IPS-18c (cell line): ENCODE data around the gene MRPL34.
"Not testable (repeated sequence)": the region's sequence is repeated elsewhere in the genome, so short reads cannot be mapped to it uniquely, and the experiment has no call there.

Experiments used
- H3K4me3 ChIP-seq: 2 replicates; pipeline ENCODE4 v1.7.0; 2013; ENCODE audit warnings: low read depth, mild to moderate bottlenecking, low read length, moderate library complexity; ENCODE audit not compliant: insufficient read depth
- H3K9me3 ChIP-seq: one replicate; pipeline ENCODE4 v1.6.1; 2013; ENCODE audit warnings: mild to moderate bottlenecking, low read length, moderate library complexity; ENCODE audit not compliant: control insufficient read depth, insufficient read depth

The MRPL34 gene

GRCh38 chr19:17305517-17306284 lies at the start of gene MRPL34:
Gene MRPL34, plus strand, starts transcription at chr19:17305872. Its CDS starts 21 bp downstream, at chr19:17305893.
- H3K9me3 ChIP-seq, result peaks cover 4% of the 10 kb centered on the region
- peak within 1 kb of the TSS; percentile 85 for H3K4me3 ChIP-seq

DNA sequence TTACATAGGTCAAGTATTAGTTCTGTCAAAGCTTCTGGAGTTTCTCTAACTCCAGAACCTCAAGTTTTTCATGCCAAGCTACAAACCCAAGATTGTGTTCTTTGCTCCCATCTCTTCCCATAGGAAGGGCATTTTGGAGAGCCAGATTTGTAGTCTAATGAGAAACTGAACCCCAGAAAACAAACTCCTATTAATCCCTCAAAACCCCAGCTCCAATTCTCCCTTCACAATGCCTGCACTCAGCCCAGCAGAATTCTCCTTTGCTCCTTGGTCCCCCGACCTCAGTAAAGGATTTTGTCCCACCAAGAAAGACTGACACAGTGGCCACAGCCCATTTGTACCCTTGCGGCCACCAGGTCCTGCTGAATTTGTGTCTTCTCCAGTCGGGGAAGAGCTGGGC lies 49.5 kb upstream of the MRPL34 start:
- Histone ChIP-seq H3K4me3 (no peak overlapping the region), H3K9me3 (peaks cover 9% of the 10 kb centered on the region)

- Histone ChIP-seq H3K4me3 (peak overlapping the region; percentile 15; the same call in 1 of the 2 replicates), H3K9me3 (peaks cover 9% of the 10 kb centered on the region)
Observed at GRCh38 chr19:17259118-17259780, 46.4 kb upstream of the MRPL34 start.

- Histone ChIP-seq H3K9me3 (peaks cover 9% of the 10 kb centered on the region), H3K4me3 (no peak overlapping the region)
Observed at GRCh38 chr19:17259934-17260333, 45.7 kb upstream of the MRPL34 start.

DNA sequence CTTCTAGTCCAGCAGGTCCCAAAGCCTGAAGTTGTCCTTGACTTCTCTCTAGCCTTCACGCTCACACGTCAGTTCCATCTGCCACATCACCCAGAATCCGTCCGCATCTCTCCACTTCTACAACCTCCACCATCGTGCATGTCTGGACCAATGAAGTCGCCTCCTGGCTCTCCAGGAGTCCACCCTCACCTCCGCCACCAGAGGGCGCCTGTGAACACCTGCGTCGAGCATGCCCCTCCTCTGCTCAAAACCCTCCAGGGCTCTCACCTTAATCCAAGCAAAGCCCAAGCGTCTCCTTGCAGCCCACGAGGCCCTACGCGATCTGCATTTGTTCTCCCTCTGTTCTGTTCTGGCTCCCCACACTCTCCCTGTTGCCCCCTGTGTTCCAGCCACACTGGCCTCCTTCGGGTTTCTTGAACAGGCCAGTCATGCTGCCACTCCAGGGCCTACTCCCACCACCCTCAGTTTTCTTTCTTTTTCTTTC lies 44.8 kb upstream of the MRPL34 start:
- Histone ChIP-seq H3K9me3 (peaks cover 9% of the 10 kb centered on the region), H3K4me3 (no peak overlapping the region)

GRCh38 chr19:17262557-17262956 lies 43.1 kb upstream of the MRPL34 start:
- peaks cover 9% of the 10 kb centered on the region for H3K9me3 ChIP-seq

DNA sequence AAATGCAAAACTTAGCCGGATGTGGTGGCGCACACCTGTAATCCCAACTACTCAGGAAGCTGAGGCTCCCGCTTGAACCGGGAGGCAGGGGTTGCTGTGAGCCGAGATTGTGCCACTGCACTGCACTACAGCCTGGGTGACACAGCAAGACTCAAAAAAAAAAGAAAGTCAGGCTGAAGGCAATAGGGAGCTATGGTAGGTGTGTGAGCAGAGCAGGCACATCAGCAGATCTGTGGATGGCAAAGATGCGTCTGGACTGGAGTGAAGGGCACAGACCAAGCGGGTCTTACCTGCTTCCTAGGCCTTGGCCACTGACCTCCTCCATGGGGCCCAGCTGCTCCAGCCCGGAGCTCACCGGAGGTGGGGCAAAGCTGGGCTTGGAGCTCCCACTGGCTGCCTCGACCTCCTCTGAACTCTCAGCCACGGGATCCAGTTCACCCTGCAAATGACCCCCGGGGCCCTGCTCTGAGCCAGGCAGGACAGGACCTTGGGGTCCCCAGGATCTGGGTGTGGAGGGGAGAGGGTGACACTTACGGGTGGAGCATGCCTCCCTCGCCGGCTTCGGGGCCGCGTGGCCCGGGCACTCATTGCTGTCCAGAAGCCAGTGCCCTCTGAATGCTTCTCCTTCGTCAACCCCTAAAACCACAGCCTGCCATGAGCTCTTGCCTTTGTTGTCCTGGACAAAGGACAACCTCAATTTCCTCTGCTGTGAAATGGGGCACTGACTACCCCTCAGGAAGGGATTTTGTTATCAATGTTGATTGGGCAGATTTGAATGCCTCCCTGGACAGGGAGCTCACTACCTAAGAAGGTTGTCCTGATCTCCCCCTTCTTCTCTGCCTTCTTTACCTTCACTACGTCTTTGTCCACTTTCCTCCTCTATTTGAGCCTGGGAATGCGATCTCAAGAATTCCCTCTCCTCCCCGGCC lies 41.7 kb upstream of the MRPL34 start:
- Histone ChIP-seq H3K9me3 (peaks cover 7% of the 10 kb centered on the region), H3K4me3 (no peak overlapping the region)

More at GRCh38 chr19:17262557-17262956, 43.1 kb upstream of the MRPL34 start:
- H3K4me3 ChIP-seq, result no peak overlapping the region

DNA sequence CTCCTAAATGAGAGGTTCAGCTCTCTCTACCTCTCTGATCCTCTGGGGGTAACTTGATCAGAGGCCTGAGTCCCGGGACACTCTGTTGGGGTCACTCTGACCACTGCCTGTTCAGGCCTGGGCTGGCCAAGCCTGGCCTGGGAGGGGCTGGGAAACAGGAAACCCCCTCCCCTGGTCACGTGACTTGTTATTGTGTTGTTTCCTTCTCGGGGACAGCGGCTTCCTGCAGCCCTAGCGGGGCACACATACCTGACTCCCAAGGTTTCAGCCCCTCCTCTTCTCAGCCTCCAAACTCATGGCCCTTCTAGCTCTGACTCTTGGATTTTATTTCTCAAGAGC lies 41.1 kb upstream of the MRPL34 start, which contains the start of gene USHBP1:
USHBP1 (minus strand) TSS at position 105 of the 339 bp plus-strand sequence. CDS start 446 bp downstream, outside the sequence.
- H3K4me3 ChIP-seq, result no peak within 1 kb of the TSS
- H3K9me3 ChIP-seq, result peaks cover 5% of the 10 kb centered on the region

- Histone ChIP-seq H3K4me3 (no peak overlapping the region), H3K9me3 (no peaks in the 10 kb centered on the region)
Observed at GRCh38 chr19:17266026-17266425, 39.6 kb upstream of the MRPL34 start.

DNA sequence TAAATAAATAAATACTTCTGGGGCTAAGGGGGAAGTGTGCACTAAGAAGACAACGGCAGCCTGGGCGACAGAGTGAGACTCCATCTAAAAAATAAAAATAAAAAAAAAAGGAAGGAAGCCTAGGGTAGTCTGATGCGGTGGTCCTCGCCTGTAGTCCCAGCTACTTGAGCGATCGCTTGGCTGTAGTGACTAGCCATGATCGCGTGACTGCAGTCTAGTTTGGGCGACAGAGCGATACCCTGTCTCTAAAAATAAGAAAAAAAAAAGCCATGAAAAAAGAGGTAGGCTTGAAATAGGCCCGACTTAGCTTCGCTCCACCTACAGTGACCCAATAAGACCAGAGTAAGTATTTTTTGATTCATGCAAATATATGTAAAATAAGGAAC lies 39.1 kb upstream of the MRPL34 start:
- H3K4me3 ChIP-seq, result no peak overlapping the region

GRCh38 chr19:17266975-17267788 lies 38.5 kb upstream of the MRPL34 start, which contains the start of gene BABAM1:
Gene BABAM1, plus strand, starts transcription at chr19:17267443. Its CDS starts 1,364 bp downstream, at chr19:17268807.
- Histone ChIP-seq H3K4me3 (peak within 1 kb of the TSS; percentile 69), H3K9me3 (no peaks in the 10 kb centered on the region)

More for the DNA sequence above, 39.1 kb upstream of the MRPL34 start:
- H3K9me3 ChIP-seq, result no peaks in the 10 kb centered on the region

DNA sequence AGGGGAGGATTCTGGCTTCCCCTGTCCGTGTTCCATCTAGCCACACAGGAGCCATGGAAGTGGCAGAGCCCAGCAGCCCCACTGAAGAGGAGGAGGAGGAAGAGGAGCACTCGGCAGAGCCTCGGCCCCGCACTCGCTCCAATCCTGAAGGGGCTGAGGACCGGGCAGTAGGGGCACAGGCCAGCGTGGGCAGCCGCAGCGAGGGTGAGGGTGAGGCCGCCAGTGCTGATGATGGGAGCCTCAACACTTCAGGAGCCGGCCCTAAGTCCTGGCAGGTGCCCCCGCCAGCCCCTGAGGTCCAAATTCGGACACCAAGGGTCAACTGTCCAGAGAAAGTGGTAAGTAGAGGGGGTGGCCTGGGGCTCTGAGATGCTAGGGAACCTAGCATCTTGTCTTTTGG lies 36.9 kb upstream of the MRPL34 start:
- H3K4me3 ChIP-seq, result peak overlapping the region; percentile 15; the same call in 1 of the 2 replicates
- no peaks in the 10 kb centered on the region for H3K9me3 ChIP-seq

- H3K9me3 ChIP-seq, H3K4me3 ChIP-seq: not testable (repeated sequence)
Observed at GRCh38 chr19:17274892-17275291, 30.8 kb upstream of the MRPL34 start.

DNA sequence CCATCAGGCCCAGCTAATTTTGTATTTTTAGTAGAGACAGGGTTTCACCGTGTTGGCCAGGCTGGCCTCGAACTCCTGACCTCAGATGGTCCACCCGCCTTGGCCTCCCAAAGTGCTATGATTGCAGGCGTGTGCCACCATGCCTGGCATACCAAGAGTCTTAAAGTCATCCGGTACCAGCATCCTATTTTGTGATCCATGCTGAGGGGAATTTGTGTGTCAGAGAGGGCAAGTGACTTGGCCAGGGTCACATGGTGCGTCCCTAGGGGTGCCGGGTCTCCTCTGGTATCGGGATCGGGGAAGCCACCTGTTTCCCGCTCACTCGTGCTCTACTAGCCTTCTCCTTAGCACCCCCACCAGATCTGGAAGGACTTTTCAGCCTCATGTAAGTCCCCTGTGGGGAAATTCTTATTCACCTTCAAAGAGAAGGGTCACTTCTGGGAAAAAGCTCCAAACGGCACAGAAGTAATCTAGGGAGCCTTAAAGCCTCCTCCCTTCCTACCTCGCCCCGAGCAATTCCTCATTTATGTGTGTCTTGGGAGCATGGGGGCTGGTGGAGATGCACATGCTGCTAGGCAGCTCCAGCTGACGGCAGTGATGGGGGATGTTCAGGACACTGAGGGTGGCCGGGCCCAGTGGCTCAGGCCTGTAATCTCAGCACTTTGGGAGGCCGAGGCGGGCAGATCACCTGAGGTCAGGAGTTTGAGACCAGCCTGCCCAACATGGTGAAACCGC lies 30.1 kb upstream of the MRPL34 start:
- H3K9me3 ChIP-seq, result no peaks in the 10 kb centered on the region
- H3K4me3 ChIP-seq, result no peak overlapping the region

DNA sequence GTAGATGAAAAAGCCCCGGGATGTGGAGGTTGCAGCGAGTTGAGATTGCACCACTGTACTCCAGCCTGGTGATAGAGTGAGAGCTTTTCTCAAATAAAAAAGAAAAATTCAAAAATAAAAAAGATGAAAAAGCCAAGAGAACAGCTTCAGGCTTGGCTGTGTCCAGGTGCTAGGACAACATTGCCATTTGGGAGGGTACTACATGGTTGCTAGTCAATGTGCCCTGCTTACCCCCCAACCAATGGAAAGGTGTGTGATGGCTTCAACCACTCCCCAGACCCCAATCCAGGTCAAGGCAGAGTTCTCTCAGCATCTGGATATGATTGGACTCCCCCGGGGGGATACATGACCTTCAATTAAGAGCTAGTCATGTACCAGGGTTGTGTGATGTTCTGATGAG lies 26.2 kb upstream of the MRPL34 start:
- Histone ChIP-seq H3K9me3 (no peaks in the 10 kb centered on the region), H3K4me3 (no peak overlapping the region)
